ENCODE measurements around the gene RTN4RL1.

- TF ChIP-seq CTCF (IDR thresholded peaks at IDR 0.05; ENCODE audit: low read depth, low read length, poor library complexity, severe bottlenecking) (no peak), EZH2phosphoT487 (IDR thresholded peaks at IDR 0.05; ENCODE audit: borderline replicate concordance, low read length) (no peak)
These were observed 108.8 kb downstream of the RTN4RL1 start for GRCh38 chr17:1916316-1916715.
